ENCODE results near the gene BBC3.
A peak's percentile ranks its signal among the peaks of the same experiment; 100 is the strongest.

Gene BBC3

DNA sequence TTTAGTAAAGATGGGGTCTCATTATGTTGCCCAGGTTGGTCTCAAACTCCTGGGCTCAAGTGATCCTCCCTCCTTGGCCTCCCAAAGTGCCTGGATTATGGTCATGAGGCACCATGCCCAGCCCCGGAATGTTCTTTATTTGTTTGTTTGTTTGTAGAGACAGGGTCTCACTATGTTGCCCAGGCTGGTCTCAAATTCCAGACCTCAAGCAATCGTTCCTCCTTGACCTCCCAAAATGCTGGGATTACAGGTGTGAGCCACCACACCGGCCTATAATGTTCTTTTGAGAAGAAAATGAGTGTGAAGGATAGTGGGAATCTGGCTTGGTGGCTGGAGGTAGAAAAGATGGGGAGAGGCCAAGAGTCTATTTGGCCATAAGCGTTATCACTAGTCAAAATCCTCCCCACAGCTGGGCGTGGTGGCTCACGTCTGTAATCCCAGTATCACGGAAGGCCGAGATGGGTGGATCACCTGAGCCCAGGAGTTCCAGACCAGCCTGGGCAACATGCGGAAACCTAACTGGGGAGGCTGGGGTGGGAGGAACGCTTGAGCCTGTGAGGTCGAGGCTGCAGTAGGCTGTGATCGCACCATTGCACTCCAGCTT lies 5.2 kb upstream of the BBC3 start:
- Histone ChIP-seq H3K79me1 (replicated peaks; ENCODE audit: low read length, poor library complexity, severe bottlenecking) (peaks cover 2% of the 10 kb centered on the region), H2BK5ac (ENCODE audit: low read depth, low read length, poor library complexity, severe bottlenecking) (no peak overlapping the region), H2AFZ (ENCODE audit: low read depth, low read length) (no peak overlapping the region), H3K4me2 (ENCODE audit: low read length, poor library complexity, severe bottlenecking) (no peak overlapping the region), H3K9ac (ENCODE audit: low read length) (no peak overlapping the region), H3K4me3 (ENCODE audit: insufficient read depth in 1 of 2, low read depth in 1 of 2, low read length in 2 of 2) (no peak overlapping the region), H4K91ac (ENCODE audit: low read length) (no peak overlapping the region), H3K23ac (ENCODE audit: low read length in 2 of 2) (no peak overlapping the region), H4K8ac (ENCODE audit: low read length) (no peak overlapping the region), H3K4me1 (ENCODE audit: control insufficient read depth, insufficient read depth, low read depth, low read length) (peaks cover 30% of the 10 kb centered on the region), H3K14ac (ENCODE audit: low read length in 2 of 2) (no peak overlapping the region), H2AK5ac (ENCODE audit: low read length, severe bottlenecking) (no peak overlapping the region), H3K27me3 (ENCODE audit: control insufficient read depth in 1 of 2, insufficient read depth in 1 of 2, low read length in 2 of 2) (peaks cover 0 to 11% of the 10 kb centered on the region in 2 experiments), H2BK120ac (ENCODE audit: low read depth, low read length) (no peak overlapping the region), H2BK12ac (ENCODE audit: low read length in 2 of 2) (no peak overlapping the region), H3K27ac (ENCODE audit: low read length, poor library complexity, severe bottlenecking) (no peak overlapping the region), H3K9me3 (ENCODE audit: control insufficient read depth, low read length) (no peaks in the 10 kb centered on the region), H3K36me3 (ENCODE audit: control insufficient read depth in 1 of 2, insufficient read depth in 2 of 2, low read depth in 1 of 2, low read length in 2 of 2) (no peaks in the 10 kb centered on the region), H2BK15ac (ENCODE audit: low read depth, poor library complexity, severe bottlenecking) (no peak overlapping the region), H3K18ac (ENCODE audit: low read depth in 1 of 2, low read length in 2 of 2) (no peak overlapping the region), H3K4ac (ENCODE audit: low read depth in 1 of 2, low read length in 2 of 2) (no peak overlapping the region)
- DNase-seq: no peak
- 91% methylated on average over 12 of the region's 12 CpGs for WGBS

DNA sequence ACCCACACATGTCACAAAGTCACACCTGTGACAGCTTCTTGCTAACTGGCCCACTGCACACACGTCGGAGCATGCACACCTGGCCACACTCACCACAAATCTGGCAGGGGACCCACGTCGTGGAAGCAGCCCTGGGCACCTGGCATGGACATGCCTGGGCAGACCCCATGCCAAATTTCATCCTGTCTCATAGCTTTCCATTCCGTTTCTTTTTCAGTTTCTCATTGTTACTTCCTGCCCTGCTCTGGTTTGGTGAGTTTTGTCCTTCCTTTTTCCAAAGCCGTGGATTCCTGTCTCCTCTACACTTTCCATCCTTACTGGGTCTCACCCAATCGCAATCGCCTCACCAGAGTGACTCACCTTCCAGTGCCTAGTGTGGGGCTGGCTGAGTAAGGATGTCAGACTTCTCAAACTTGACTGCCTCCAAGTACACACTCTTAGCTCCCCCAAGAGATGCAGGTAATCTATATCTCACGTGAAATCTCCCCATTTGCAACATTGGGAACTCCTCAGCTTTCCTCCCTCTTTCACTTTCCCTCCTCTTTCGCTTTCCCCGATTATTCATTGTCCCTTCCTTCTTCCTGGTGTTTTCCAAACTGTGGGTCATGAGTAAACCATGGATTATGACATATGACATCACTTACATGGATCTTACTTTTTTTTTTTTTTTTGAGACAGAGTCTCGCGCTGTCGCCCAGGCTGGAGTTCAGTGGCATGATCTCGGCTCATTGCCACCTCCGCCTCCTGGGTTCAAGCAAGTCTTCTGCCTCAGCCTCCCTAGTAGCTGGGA lies 1.6 kb upstream of the BBC3 start:
- H3K4me1 ChIP-seq (ENCODE audit: control insufficient read depth, insufficient read depth, low read depth, low read length): peaks cover 31% of the 10 kb centered on the region
- H3K27ac ChIP-seq (ENCODE audit: low read length, poor library complexity, severe bottlenecking): peak overlapping the region; percentile 92
- 56% methylated on average over 16 of the region's 16 CpGs for WGBS
- H3K9me3 ChIP-seq (ENCODE audit: control insufficient read depth, low read length): no peaks in the 10 kb centered on the region
- peak overlapping the region; percentile 88 for H4K91ac ChIP-seq (ENCODE audit: low read length)
- peak overlapping the region; percentile 84 for H2AK5ac ChIP-seq (ENCODE audit: low read length, severe bottlenecking)
- H4K8ac ChIP-seq (ENCODE audit: low read length): peak overlapping the region; percentile 53
- H3K4me3 ChIP-seq (ENCODE audit: insufficient read depth in 1 of 2, low read depth in 1 of 2, low read length in 2 of 2): peak overlapping the region in 1 of 2 experiments; percentile 95
- peak overlapping the region; percentile 97 to 100 for H2BK12ac ChIP-seq (ENCODE audit: low read length in 2 of 2)
- DNase-seq: peak; percentile 95
- peak overlapping the region; percentile 47 for H2AFZ ChIP-seq (ENCODE audit: low read depth, low read length)
- H3K4me2 ChIP-seq (ENCODE audit: low read length, poor library complexity, severe bottlenecking): no peak overlapping the region
- H3K9ac ChIP-seq (ENCODE audit: low read length): peak overlapping the region; percentile 92
- H3K23ac ChIP-seq (ENCODE audit: low read length in 2 of 2): peak overlapping the region in 1 of 2 experiments; percentile 48
- peak overlapping the region; percentile 81 to 88 for H3K18ac ChIP-seq (ENCODE audit: low read depth in 1 of 2, low read length in 2 of 2)
- H2BK15ac ChIP-seq (ENCODE audit: low read depth, poor library complexity, severe bottlenecking): no peak overlapping the region
- peak overlapping the region; percentile 78 for H2BK5ac ChIP-seq (ENCODE audit: low read depth, low read length, poor library complexity, severe bottlenecking)
- peak overlapping the region; percentile 39 for H2BK120ac ChIP-seq (ENCODE audit: low read depth, low read length)
- H3K14ac ChIP-seq (ENCODE audit: low read length in 2 of 2): peak overlapping the region in 1 of 2 experiments; percentile 74
- no peaks in the 10 kb centered on the region for H3K27me3 ChIP-seq (ENCODE audit: control insufficient read depth in 1 of 2, insufficient read depth in 1 of 2, low read length in 2 of 2)
- peaks cover 2% of the 10 kb centered on the region for H3K79me1 ChIP-seq (replicated peaks; ENCODE audit: low read length, poor library complexity, severe bottlenecking)
- H3K36me3 ChIP-seq (ENCODE audit: control insufficient read depth in 1 of 2, insufficient read depth in 2 of 2, low read depth in 1 of 2, low read length in 2 of 2): no peaks in the 10 kb centered on the region
- H3K4ac ChIP-seq (ENCODE audit: low read depth in 1 of 2, low read length in 2 of 2): peak overlapping the region; percentile 22 to 88

DNA sequence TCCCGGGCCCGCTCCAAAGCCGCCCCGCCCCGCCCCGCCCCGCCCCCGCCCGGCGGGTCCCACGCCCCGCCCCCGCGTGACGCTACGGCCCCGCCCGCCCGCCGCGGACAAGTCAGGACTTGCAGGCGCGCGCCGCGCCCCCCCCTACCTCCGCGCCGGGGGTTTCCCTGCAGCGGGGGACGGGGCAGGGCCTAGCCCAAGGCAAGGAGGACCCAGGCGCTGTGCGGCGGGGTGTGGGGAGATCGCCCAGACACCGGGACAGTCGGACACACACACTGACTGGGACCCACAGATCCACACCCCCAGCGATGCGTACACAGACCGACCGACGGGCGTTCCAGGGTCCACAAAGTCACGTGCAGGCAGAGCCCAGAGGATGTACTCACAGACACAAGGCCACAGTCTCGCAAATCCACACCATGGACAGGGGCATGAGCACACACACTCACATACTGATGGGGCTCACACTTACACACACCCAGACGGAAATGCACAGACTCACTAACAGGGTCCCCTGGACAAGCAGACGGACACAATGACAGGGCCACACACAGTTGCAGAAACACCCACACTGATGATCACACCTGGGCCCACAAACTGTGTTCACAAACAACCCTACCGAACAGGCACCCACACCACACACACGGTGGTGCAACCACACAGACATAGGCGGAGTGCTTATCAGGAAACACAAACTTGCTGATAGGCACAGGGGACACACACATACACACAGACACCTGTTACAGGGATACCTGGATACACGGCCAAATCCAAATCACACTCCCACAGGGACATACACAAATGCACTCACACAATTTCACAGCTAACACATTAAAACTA lies 436 bp upstream of the BBC3 start:
- Histone ChIP-seq H3K27me3 (ENCODE audit: control insufficient read depth in 1 of 2, insufficient read depth in 1 of 2, low read length in 2 of 2) (no peaks in the 10 kb centered on the region), H2AK5ac (ENCODE audit: low read length, severe bottlenecking) (peak overlapping the region; percentile 95), H3K4me3 (ENCODE audit: insufficient read depth in 1 of 2, low read depth in 1 of 2, low read length in 2 of 2) (peak overlapping the region; percentile 95 to 96), H3K9ac (ENCODE audit: low read length) (peak overlapping the region; percentile 92), H2BK12ac (ENCODE audit: low read length in 2 of 2) (peak overlapping the region; percentile 51 to 100), H3K4me1 (ENCODE audit: control insufficient read depth, insufficient read depth, low read depth, low read length) (peaks cover 42% of the 10 kb centered on the region), H3K23ac (ENCODE audit: low read length in 2 of 2) (peak overlapping the region in 1 of 2 experiments; percentile 10), H3K27ac (ENCODE audit: low read length, poor library complexity, severe bottlenecking) (peak overlapping the region; percentile 31), H3K4ac (ENCODE audit: low read depth in 1 of 2, low read length in 2 of 2) (peak overlapping the region; percentile 29 to 94), H3K79me1 (replicated peaks; ENCODE audit: low read length, poor library complexity, severe bottlenecking) (peaks cover 2% of the 10 kb centered on the region), H2AFZ (ENCODE audit: low read depth, low read length) (no peak overlapping the region), H3K14ac (ENCODE audit: low read length in 2 of 2) (peak overlapping the region in 1 of 2 experiments; percentile 95), H2BK5ac (ENCODE audit: low read depth, low read length, poor library complexity, severe bottlenecking) (peak overlapping the region; percentile 11), H4K91ac (ENCODE audit: low read length) (peak overlapping the region; percentile 2), H2BK120ac (ENCODE audit: low read depth, low read length) (no peak overlapping the region), H4K8ac (ENCODE audit: low read length) (peak overlapping the region; percentile 69), H3K4me2 (ENCODE audit: low read length, poor library complexity, severe bottlenecking) (peak overlapping the region; percentile 52), H3K9me3 (ENCODE audit: control insufficient read depth, low read length) (no peaks in the 10 kb centered on the region), H3K18ac (ENCODE audit: low read depth in 1 of 2, low read length in 2 of 2) (peak overlapping the region; percentile 81 to 97), H3K36me3 (ENCODE audit: control insufficient read depth in 1 of 2, insufficient read depth in 2 of 2, low read depth in 1 of 2, low read length in 2 of 2) (peaks cover 0 to 3% of the 10 kb centered on the region in 2 experiments), H2BK15ac (ENCODE audit: low read depth, poor library complexity, severe bottlenecking) (peak overlapping the region; percentile 1)
- WGBS: 10% methylated on average over 33 of the region's 51 CpGs
- peak; percentile 95 for DNase-seq
